ENCODE data around the gene KLK6. TPM values are rescaled to one million over a fixed set of nuclear protein-coding genes. Genes with fewer than 3 reads are reported as not detected.
A peak's percentile ranks its signal among the peaks of the same experiment; 100 is the strongest.

Gene KLK6
- total and polyA plus RNA-seq, 5 donors from 2014 or later = not detected

DNA sequence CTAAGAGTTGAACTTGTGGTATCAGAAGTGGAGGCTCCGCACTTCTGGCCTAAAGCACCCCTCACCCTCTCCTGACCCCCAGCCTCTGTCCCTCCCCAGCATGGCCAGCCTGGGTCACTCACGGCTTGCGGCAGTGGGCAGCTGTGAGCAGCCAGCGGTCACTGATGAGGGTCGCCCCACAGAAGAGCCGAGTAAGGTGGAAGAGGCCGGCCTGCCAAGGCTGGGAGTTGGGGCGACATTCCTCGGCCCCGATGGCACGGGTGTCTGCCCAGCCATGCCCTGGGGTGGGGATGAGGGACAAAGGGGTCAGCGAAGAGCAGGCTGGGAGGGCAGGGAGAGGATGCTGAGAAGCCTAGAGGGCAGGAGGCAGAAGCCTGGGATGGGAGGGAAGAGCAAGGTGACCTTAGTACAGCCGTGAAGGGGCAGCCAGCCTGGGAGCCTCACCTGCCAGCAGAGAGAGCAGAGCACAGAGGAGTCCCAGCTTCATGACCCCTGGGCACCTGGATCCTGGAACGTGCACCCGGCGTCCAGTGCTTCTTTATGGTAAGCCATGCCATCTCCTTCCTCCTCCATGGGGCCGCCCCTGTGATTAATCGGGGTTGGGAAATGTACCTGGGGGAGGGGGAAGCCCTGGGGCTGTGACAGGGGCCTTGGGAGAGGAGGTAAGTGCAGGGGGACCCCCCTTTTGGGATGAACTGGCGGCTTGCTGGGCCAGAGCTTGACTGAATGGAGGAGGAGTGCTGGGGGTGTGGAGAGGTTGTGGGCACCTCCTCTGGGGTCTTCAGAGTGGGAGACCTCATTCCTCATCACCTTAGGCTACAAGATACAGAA, 39.9 kb upstream of the KLK6 start:
- ATAC-seq (ENCODE audit: low read depth in 2 of 2) (no peak), DNase-seq (no peak)
- Histone ChIP-seq H3K4me3 (ENCODE audit: low read depth, low read length) (no peak overlapping the region), H3K4me1 (ENCODE audit: control insufficient read depth, insufficient read depth, low read length, poor library complexity, severe bottlenecking) (no peaks in the 10 kb centered on the region), H3K9me3 (ENCODE audit: control insufficient read depth in 2 of 2, low read length in 2 of 2) (no peaks in the 10 kb centered on the region), H3K36me3 (ENCODE audit: control insufficient read depth, insufficient read depth, low read length) (no peaks in the 10 kb centered on the region), H3K27ac (ENCODE audit: insufficient read depth, low read length, poor library complexity, severe bottlenecking) (no peak overlapping the region), H3K27me3 (ENCODE audit: control insufficient read depth, insufficient read depth, low read length) (no peaks in the 10 kb centered on the region)
- H3K9me3 Mint-ChIP-seq = peaks cover 0 to 2% (median 0%) of the 10 kb centered on the region in 7 donors
- H3K4me1 Mint-ChIP-seq = peaks cover 0 to 1% (median 0%) of the 10 kb centered on the region in 4 donors
- H3K27ac Mint-ChIP-seq = peak overlapping the region in 1 of 3 donors; percentile 9
- no peak overlapping the region for H3K4me3 Mint-ChIP-seq
- peaks cover 21% of the 10 kb centered on the region for H3K27me3 Mint-ChIP-seq
- no peaks in the 10 kb centered on the region for H3K36me3 Mint-ChIP-seq

DNA sequence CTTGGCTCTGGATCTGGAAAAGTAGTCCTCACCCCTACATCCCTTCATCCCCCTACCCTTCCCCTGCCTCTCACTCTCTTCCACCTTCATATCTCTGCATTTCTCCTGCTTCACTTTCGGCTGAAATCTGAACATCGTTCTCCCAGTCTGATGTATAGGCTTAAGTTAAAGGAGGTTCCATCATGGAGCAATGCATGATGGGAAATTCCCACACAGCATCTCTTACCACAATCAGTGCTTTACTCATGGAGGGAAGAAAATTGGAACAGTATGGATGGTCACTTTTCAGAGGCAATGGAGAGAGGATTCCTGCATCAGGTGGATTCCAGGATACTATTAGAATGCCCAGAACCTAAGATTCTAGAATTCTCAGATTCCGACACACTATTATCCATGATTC, 38.1 kb upstream of the KLK6 start:
- H3K4me3 Mint-ChIP-seq = no peak overlapping the region
- Histone ChIP-seq H3K9me3 (ENCODE audit: control insufficient read depth in 2 of 2, low read length in 2 of 2) (no peaks in the 10 kb centered on the region), H3K4me1 (ENCODE audit: control insufficient read depth, insufficient read depth, low read length, poor library complexity, severe bottlenecking) (no peaks in the 10 kb centered on the region), H3K4me3 (ENCODE audit: low read depth, low read length) (no peak overlapping the region), H3K27me3 (ENCODE audit: control insufficient read depth, insufficient read depth, low read length) (no peaks in the 10 kb centered on the region), H3K36me3 (ENCODE audit: control insufficient read depth, insufficient read depth, low read length) (no peaks in the 10 kb centered on the region), H3K27ac (ENCODE audit: insufficient read depth, low read length, poor library complexity, severe bottlenecking) (no peak overlapping the region)
- DNase-seq (no peak), ATAC-seq (ENCODE audit: low read depth in 2 of 2) (no peak)
- no peaks in the 10 kb centered on the region for H3K36me3 Mint-ChIP-seq
- peaks cover 0 to 2% (median 0%) of the 10 kb centered on the region in 7 donors for H3K9me3 Mint-ChIP-seq
- H3K4me1 Mint-ChIP-seq = no peaks in the 10 kb centered on the region
- H3K27ac Mint-ChIP-seq = no peak overlapping the region
- H3K27me3 Mint-ChIP-seq = peaks cover 14% of the 10 kb centered on the region

DNA sequence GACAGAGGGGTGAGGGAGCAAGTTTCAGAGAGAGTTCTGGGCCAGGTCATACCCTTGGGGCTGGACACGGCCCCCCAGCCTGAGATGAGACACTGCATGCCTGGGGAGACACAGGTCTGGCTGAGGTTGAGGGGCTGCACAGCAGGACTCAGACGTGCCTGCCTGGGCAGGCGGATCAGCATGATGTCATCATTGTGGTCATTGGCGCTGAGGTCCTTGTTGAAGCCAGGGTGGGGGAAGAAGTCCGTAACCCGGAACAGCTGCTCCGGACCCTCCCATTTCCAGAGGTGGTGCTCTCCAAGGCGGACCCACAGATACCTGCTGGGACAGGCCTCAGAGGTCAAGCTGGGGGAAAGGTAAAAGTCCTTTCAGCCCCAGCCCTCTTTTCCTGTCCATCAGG, 37.0 kb upstream of the KLK6 start:
- H3K4me3 Mint-ChIP-seq = no peak overlapping the region
- H3K9me3 Mint-ChIP-seq = peaks cover 0 to 2% (median 0%) of the 10 kb centered on the region in 7 donors
- no peak for ATAC-seq (ENCODE audit: low read depth in 2 of 2)

DNA sequence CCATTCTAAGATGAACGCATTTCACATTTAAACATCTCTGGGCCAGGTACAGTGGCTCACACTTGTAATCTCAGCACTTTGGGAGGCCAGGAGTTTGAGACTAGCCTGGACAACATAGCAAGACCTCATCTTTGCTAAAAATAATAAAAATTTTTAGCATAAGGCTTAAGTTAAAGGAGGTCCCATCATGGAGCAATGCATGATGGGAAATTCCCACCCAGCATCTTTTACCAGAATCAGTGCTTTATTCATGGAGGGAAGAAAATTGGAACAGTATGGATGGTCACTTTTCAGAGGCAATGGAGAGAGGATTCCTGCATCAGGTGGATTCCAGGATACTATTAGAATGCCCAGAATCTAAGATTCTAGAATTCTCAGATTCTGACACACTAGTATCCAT, 35.9 kb upstream of the KLK6 start:
- no peak overlapping the region for H3K4me3 ChIP-seq (ENCODE audit: low read depth, low read length)
- Mint-ChIP-seq H3K27ac (no peak overlapping the region), H3K9me3 (no peaks in the 10 kb centered on the region), H3K4me3 (no peak overlapping the region), H3K27me3 (peaks cover 22% of the 10 kb centered on the region), H3K4me1 (no peaks in the 10 kb centered on the region), H3K36me3 (no peaks in the 10 kb centered on the region)
- no peak for ATAC-seq (ENCODE audit: low read depth in 2 of 2)
- no peaks in the 10 kb centered on the region for H3K27me3 ChIP-seq (ENCODE audit: control insufficient read depth, insufficient read depth, low read length)
- no peak for DNase-seq
- H3K36me3 ChIP-seq (ENCODE audit: control insufficient read depth, insufficient read depth, low read length) = no peaks in the 10 kb centered on the region
- H3K9me3 ChIP-seq (ENCODE audit: control insufficient read depth in 2 of 2, low read length in 2 of 2) = no peaks in the 10 kb centered on the region
- H3K4me1 ChIP-seq (ENCODE audit: control insufficient read depth, insufficient read depth, low read length, poor library complexity, severe bottlenecking) = no peaks in the 10 kb centered on the region
- H3K27ac ChIP-seq (ENCODE audit: insufficient read depth, low read length, poor library complexity, severe bottlenecking) = no peak overlapping the region

More for the DNA sequence above, 37.0 kb upstream of the KLK6 start:
- H3K27ac ChIP-seq (ENCODE audit: insufficient read depth, low read length, poor library complexity, severe bottlenecking) = no peak overlapping the region
- Mint-ChIP-seq H3K27ac (no peak overlapping the region), H3K36me3 (no peaks in the 10 kb centered on the region), H3K27me3 (peaks cover 25% of the 10 kb centered on the region), H3K4me1 (no peaks in the 10 kb centered on the region)
- no peaks in the 10 kb centered on the region for H3K36me3 ChIP-seq (ENCODE audit: control insufficient read depth, insufficient read depth, low read length)
- no peaks in the 10 kb centered on the region for H3K4me1 ChIP-seq (ENCODE audit: control insufficient read depth, insufficient read depth, low read length, poor library complexity, severe bottlenecking)
- no peak for DNase-seq
- no peaks in the 10 kb centered on the region for H3K27me3 ChIP-seq (ENCODE audit: control insufficient read depth, insufficient read depth, low read length)
- no peak overlapping the region for H3K4me3 ChIP-seq (ENCODE audit: low read depth, low read length)
- no peaks in the 10 kb centered on the region for H3K9me3 ChIP-seq (ENCODE audit: control insufficient read depth in 2 of 2, low read length in 2 of 2)

DNA sequence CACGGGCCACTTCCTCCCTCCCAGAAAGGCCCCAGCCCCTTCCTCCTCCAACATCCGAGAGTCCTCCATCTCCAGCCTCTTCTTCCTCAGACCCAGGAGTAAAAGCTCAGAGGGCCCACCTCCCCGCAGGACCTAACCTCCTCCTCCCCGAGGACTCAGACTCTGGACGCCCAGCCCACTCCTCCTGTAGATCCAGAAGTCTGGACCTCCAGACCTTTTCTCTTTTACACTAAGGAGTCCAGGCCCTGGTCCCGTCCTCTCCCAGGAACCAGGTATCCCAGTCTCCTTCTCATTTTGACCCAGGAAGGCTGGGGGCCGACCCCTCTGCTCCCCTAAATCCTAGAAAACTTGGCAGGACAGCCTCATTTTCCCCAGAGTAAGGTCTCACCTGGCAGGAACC, 33.9 kb upstream of the KLK6 start:
- H3K4me1 Mint-ChIP-seq = no peaks in the 10 kb centered on the region

DNA sequence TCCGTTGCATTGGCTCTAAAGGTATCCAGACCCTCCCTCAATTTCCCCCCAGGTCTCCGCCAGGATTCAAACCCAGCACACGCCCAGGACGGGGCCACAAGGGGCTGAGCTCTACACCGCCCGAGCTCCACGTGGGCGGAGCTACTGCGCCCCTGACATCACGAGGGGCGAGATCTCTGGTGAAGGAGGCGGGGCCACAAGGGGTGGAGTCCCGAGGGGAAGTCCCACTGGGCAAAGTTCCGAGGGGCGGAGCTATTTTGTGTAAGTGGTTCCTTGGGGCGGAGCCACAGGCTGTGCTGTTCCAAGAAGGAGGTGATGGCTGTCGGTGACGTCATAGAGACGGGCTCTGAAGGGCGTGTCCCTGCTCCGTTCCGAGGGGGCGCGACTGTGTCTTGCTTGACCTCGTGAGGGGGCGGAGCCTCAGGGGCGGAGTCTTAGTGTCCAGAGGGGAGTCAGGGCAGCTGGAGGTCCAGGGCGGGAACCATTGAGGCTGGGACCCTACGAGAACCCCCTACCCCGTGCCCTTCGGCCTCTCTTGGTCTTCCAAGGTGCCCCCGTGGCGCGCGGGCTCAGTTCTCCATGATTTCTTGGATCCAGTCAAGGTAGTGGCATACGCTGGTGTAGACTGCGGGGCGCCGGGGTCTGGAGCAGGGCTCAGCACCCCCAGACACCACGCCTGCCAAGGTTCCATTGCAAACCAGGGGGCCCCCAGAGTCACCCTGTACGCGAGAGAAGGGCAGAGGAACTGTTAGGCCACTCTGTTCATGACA, 33.3 kb upstream of the KLK6 start:
- H3K4me3 Mint-ChIP-seq = no peak overlapping the region
- H3K27ac ChIP-seq (ENCODE audit: insufficient read depth, low read length, poor library complexity, severe bottlenecking) = no peak overlapping the region

More for the DNA sequence above, 33.9 kb upstream of the KLK6 start:
- Histone ChIP-seq H3K36me3 (ENCODE audit: control insufficient read depth, insufficient read depth, low read length) (no peaks in the 10 kb centered on the region), H3K4me3 (ENCODE audit: low read depth, low read length) (no peak overlapping the region), H3K4me1 (ENCODE audit: control insufficient read depth, insufficient read depth, low read length, poor library complexity, severe bottlenecking) (no peaks in the 10 kb centered on the region), H3K27me3 (ENCODE audit: control insufficient read depth, insufficient read depth, low read length) (peaks cover 3% of the 10 kb centered on the region), H3K27ac (ENCODE audit: insufficient read depth, low read length, poor library complexity, severe bottlenecking) (no peak overlapping the region), H3K9me3 (ENCODE audit: control insufficient read depth in 2 of 2, low read length in 2 of 2) (no peaks in the 10 kb centered on the region)
- DNase-seq (no peak), ATAC-seq (ENCODE audit: low read depth in 2 of 2) (no peak)
- H3K4me3 Mint-ChIP-seq = no peak overlapping the region
- H3K36me3 Mint-ChIP-seq = no peaks in the 10 kb centered on the region
- peaks cover 16% of the 10 kb centered on the region for H3K27me3 Mint-ChIP-seq
- H3K9me3 Mint-ChIP-seq = no peaks in the 10 kb centered on the region
- no peak overlapping the region for H3K27ac Mint-ChIP-seq

DNA sequence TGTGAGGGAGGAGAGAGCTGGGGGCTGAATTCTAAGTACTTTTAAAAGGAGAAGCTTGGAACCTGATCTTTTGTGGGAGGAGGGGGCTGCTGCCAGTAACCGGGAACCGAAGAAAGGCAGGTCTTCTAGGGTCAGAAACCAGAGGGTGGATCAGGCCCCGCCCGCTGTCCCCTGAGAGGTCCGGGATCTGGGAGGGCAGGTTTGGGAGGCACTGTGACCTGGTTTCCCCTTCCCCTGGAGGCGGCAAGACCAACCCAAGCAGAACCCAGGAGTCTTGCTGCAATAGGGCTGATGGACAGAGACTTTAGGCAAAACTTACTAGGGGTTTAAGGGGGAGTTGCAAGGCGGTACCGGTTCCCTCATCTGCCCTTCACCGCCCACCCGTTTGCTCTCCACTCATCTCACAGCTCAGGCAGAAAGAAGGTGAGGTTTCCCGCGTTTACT, 32.7 kb upstream of the KLK6 start:
- Mint-ChIP-seq H3K9me3 (no peaks in the 10 kb centered on the region), H3K4me1 (no peaks in the 10 kb centered on the region), H3K27me3 (peaks cover 16% of the 10 kb centered on the region), H3K27ac (no peak overlapping the region), H3K4me3 (no peak overlapping the region), H3K36me3 (no peaks in the 10 kb centered on the region)
- Histone ChIP-seq H3K4me3 (ENCODE audit: low read depth, low read length) (no peak overlapping the region), H3K36me3 (ENCODE audit: control insufficient read depth, insufficient read depth, low read length) (no peaks in the 10 kb centered on the region), H3K9me3 (ENCODE audit: control insufficient read depth in 2 of 2, low read length in 2 of 2) (no peaks in the 10 kb centered on the region), H3K27ac (ENCODE audit: insufficient read depth, low read length, poor library complexity, severe bottlenecking) (no peak overlapping the region), H3K27me3 (ENCODE audit: control insufficient read depth, insufficient read depth, low read length) (peaks cover 3% of the 10 kb centered on the region), H3K4me1 (ENCODE audit: control insufficient read depth, insufficient read depth, low read length, poor library complexity, severe bottlenecking) (no peaks in the 10 kb centered on the region)
- no peak for DNase-seq
- ATAC-seq (ENCODE audit: low read depth in 2 of 2) = no peak

More for the DNA sequence above, 33.3 kb upstream of the KLK6 start:
- Histone ChIP-seq H3K36me3 (ENCODE audit: control insufficient read depth, insufficient read depth, low read length) (no peaks in the 10 kb centered on the region), H3K9me3 (ENCODE audit: control insufficient read depth in 2 of 2, low read length in 2 of 2) (no peaks in the 10 kb centered on the region), H3K4me1 (ENCODE audit: control insufficient read depth, insufficient read depth, low read length, poor library complexity, severe bottlenecking) (no peaks in the 10 kb centered on the region), H3K4me3 (ENCODE audit: low read depth, low read length) (no peak overlapping the region), H3K27me3 (ENCODE audit: control insufficient read depth, insufficient read depth, low read length) (peaks cover 3% of the 10 kb centered on the region)
- Mint-ChIP-seq H3K9me3 (no peaks in the 10 kb centered on the region), H3K36me3 (no peaks in the 10 kb centered on the region), H3K27ac (no peak overlapping the region), H3K4me1 (no peaks in the 10 kb centered on the region), H3K27me3 (peaks cover 16% of the 10 kb centered on the region)
- DNase-seq = peak in 1 of 3 donors; percentile 12
- ATAC-seq (ENCODE audit: low read depth in 2 of 2) = no peak
